GM23248 (cell line): ENCODE results near the gene NANOG. TPM values are rescaled to one million over a fixed set of nuclear protein-coding genes. Genes with fewer than 3 reads are reported as not detected.
"Not testable (repeated sequence)": the region's sequence is repeated elsewhere in the genome, so short reads cannot be mapped to it uniquely, and the experiment has no call there.

Source experiments
- DNase-seq: peaks from one replicate; pipeline ENCODE4 v3.0.0-alpha.2; 2015
- H2AFZ ChIP-seq: fragments of 200-600 bp; sonication (generic); 2 replicates; pipeline ENCODE4 v1.6.1; 2016; ENCODE audit warnings: antibody characterized with exemption
- H3F3A ChIP-seq: fragments of 200-600 bp; sonication (generic); 2 replicates; pipeline ENCODE4 v1.6.1; 2016; ENCODE audit warnings: mild to moderate bottlenecking, antibody characterized with exemption, mixed run types; ENCODE audit not compliant: insufficient read depth
- H3K27ac ChIP-seq: fragments of 200-600 bp; sonication (generic); 2 replicates; pipeline ENCODE4 v1.5.1; 2016; ENCODE audit warnings: mild to moderate bottlenecking
- H3K27me3 ChIP-seq: fragments of 200-600 bp; sonication (generic); replicated peaks from 2 replicates; pipeline ENCODE4 v1.6.1; 2016; ENCODE audit warnings: mild to moderate bottlenecking; ENCODE audit not compliant: insufficient read depth
- H3K36me3 ChIP-seq: fragments of 200-600 bp; sonication (generic); 2 replicates; pipeline ENCODE4 v1.6.1; 2016; ENCODE audit warnings: low read depth, mild to moderate bottlenecking
- H3K4me1 ChIP-seq: fragments of 200-600 bp; sonication (generic); 2 replicates; pipeline ENCODE4 v1.6.1; 2016; ENCODE audit warnings: mild to moderate bottlenecking; ENCODE audit not compliant: insufficient read depth
- H3K4me2 ChIP-seq: fragments of 200-600 bp; sonication (generic); one replicate; pipeline ENCODE4 v1.6.1; 2016; ENCODE audit warnings: mild to moderate bottlenecking; ENCODE audit not compliant: unreplicated experiment
- H3K4me3 ChIP-seq: fragments of 200-600 bp; sonication (generic); 2 replicates; pipeline ENCODE4 v1.5.1; 2016; ENCODE audit warnings: mild to moderate bottlenecking
- H3K79me2 ChIP-seq: fragments of 200-600 bp; sonication (generic); 2 replicates; pipeline ENCODE4 v1.6.1; 2016; ENCODE audit warnings: mild to moderate bottlenecking; ENCODE audit not compliant: insufficient read depth
- H3K9ac ChIP-seq: fragments of 200-600 bp; sonication (generic); 2 replicates; pipeline ENCODE4 v1.6.1; 2016; ENCODE audit warnings: mild to moderate bottlenecking
- H3K9me2 ChIP-seq: fragments of 200-600 bp; sonication (generic); 2 replicates; pipeline ENCODE4 v1.6.1; 2016; ENCODE audit warnings: mixed run types, mild to moderate bottlenecking, moderate library complexity; ENCODE audit not compliant: insufficient read depth
- H3K9me3 ChIP-seq: fragments of 200-600 bp; sonication (generic); one replicate; pipeline ENCODE4 v1.6.1; 2017; ENCODE audit warnings: low read depth
- H4K20me1 ChIP-seq: fragments of 200-600 bp; sonication (generic); 2 replicates; pipeline ENCODE4 v1.6.0; 2016; ENCODE audit not compliant: insufficient read depth
- EZH2 ChIP-seq: fragments of 200-600 bp; sonication (generic); IDR thresholded peaks from 2 replicates; pipeline ENCODE4 v1.6.1; 2018; ENCODE audit warnings: antibody characterized with exemption, mild to moderate bottlenecking; ENCODE audit not compliant: insufficient read depth, poor library complexity, severe bottlenecking
- EZH2phosphoT487 ChIP-seq: fragments of 200-600 bp; sonication (generic); IDR thresholded peaks from 2 replicates; pipeline ENCODE4 v1.6.1; 2018; ENCODE audit warnings: antibody characterized with exemption, moderate library complexity, mild to moderate bottlenecking, low read depth; ENCODE audit not compliant: insufficient read depth
- WGBS, 2 experiments: methylation state at CpG; one replicate each; pipeline ENCODE4 v1.1.6; 2015 to 2017; ENCODE audit warnings: low lambda C conversion rate in 2 of 2, low coverage in 1 of 2; ENCODE audit errors: missing lambda C conversion rate in 2 of 2; 5-methylcytosine and 5-hydroxymethylcytosine counted together
- in situ Hi-C: fragments of 300-500 bp; cut with MboI; formaldehyde crosslinking; loops from 2 replicates; pipeline ENCODE4 v1.15.0; 2020
- polyA plus RNA-seq: library from polyadenylated mRNA; unstranded; fragments of >200 nt; fragmentation: Nextera tagmentation; extraction: Ambion mirVana; gene quantifications from 2 replicates; pipeline ENCODE4 v1.2.1, GENCODE V29; 2016
- total RNA-seq: library from RNA; depleted of rRNA; stranded (reverse); fragments of >200 nt; shearing (Covaris generic); gene quantifications from 2 replicates; pipeline ENCODE4 v1.2.3, GENCODE V29; 2014

NANOG gene
- total and polyA plus RNA-seq, 2 experiments from 2014 or later, result 0.13 TPM; not detected in 1

GRCh38 chr12:7806863-7807487, 17.8 kb downstream of the NANOG start:
- no peak overlapping the region for H2AFZ ChIP-seq
- H3K27me3 ChIP-seq, result no peaks in the 10 kb centered on the region
- no peak overlapping the region for H3K4me3 ChIP-seq
- no peaks in the 10 kb centered on the region for H3K79me2 ChIP-seq
- H4K20me1 ChIP-seq, result no peaks in the 10 kb centered on the region
- in situ Hi-C loops, result no loop called here
- no peaks in the 10 kb centered on the region for H3K9me2 ChIP-seq
- no peak overlapping the region for H3K9ac ChIP-seq
- peaks cover 16% of the 10 kb centered on the region; the same call in 1 of the 2 replicates for H3K4me1 ChIP-seq
- no peaks in the 10 kb centered on the region for H3K9me3 ChIP-seq
- H3K27ac ChIP-seq, result no peak overlapping the region
- no peak overlapping the region for H3K4me2 ChIP-seq
- DNase-seq, result peak; percentile 74
- no peaks in the 10 kb centered on the region for H3F3A ChIP-seq
- H3K36me3 ChIP-seq, result no peaks in the 10 kb centered on the region
- no peak for TF ChIP-seq EZH2
- TF ChIP-seq EZH2phosphoT487, result no peak
- 0 to 1% methylated on average over 2 of the region's 2 CpGs for WGBS, 2 experiments

- in situ Hi-C loops, H3K27me3 ChIP-seq, H3K79me2 ChIP-seq, H3K36me3 ChIP-seq, H3K27ac ChIP-seq, H3K4me1 ChIP-seq, H3K9ac ChIP-seq, H3F3A ChIP-seq, H3K4me3 ChIP-seq, H3K9me3 ChIP-seq, H3K9me2 ChIP-seq, DNase-seq, H3K4me2 ChIP-seq, H2AFZ ChIP-seq, H4K20me1 ChIP-seq: not testable (repeated sequence)
- 0 to 35% methylated on average over 2 to 4 of the region's 4 CpGs for WGBS, 2 experiments
Observed at GRCh38 chr12:7825754-7826153, 36.6 kb downstream of the NANOG start.

- H3K4me1 ChIP-seq, H3K9me2 ChIP-seq, H3K4me2 ChIP-seq, H3K4me3 ChIP-seq, H4K20me1 ChIP-seq, H2AFZ ChIP-seq, H3K9me3 ChIP-seq, in situ Hi-C loops, DNase-seq, H3K79me2 ChIP-seq, H3K27ac ChIP-seq, H3K27me3 ChIP-seq, H3K36me3 ChIP-seq, H3K9ac ChIP-seq, H3F3A ChIP-seq: not testable (repeated sequence)
- 83 to 89% methylated on average over 4 of the region's 4 CpGs for WGBS, 2 experiments
Observed at GRCh38 chr12:7829737-7830136, 40.5 kb downstream of the NANOG start.

- Histone ChIP-seq H3K27ac (no peak overlapping the region), H3K36me3 (no peaks in the 10 kb centered on the region), H3K9me2 (no peaks in the 10 kb centered on the region), H3K27me3 (no peaks in the 10 kb centered on the region), H3K79me2 (no peaks in the 10 kb centered on the region), H3K4me1 (no peaks in the 10 kb centered on the region), H3K9ac (no peak overlapping the region), H2AFZ (peak overlapping the region; percentile 27; the same call in 1 of the 2 replicates), H4K20me1 (no peaks in the 10 kb centered on the region), H3F3A (no peaks in the 10 kb centered on the region), H3K4me2 (peak overlapping the region; percentile 7), H3K4me3 (no peak overlapping the region), H3K9me3 (no peaks in the 10 kb centered on the region)
- peak; percentile 82 for DNase-seq
- in situ Hi-C loops, result no loop called here
- 55 to 60% methylated on average over 6 of the region's 6 CpGs for WGBS, 2 experiments
- no peak for TF ChIP-seq EZH2
Observed at GRCh38 chr12:7832059-7832696, 43.0 kb downstream of the NANOG start.

- 57 to 59% methylated on average over 6 of the region's 6 CpGs for WGBS, 2 experiments
- in situ Hi-C loops, result not testable (repeated sequence)
Observed at GRCh38 chr12:7833201-7833600, 44.0 kb downstream of the NANOG start.

More at GRCh38 chr12:7833201-7833600, 44.0 kb downstream of the NANOG start:
- H3K9me3 ChIP-seq, H3K27me3 ChIP-seq, H2AFZ ChIP-seq, H3K79me2 ChIP-seq, H3K4me2 ChIP-seq, DNase-seq, H3K27ac ChIP-seq, H3K4me1 ChIP-seq, H3K9me2 ChIP-seq, H4K20me1 ChIP-seq, H3K4me3 ChIP-seq, H3K36me3 ChIP-seq, H3K9ac ChIP-seq, H3F3A ChIP-seq: not testable (repeated sequence)
